Measurements from ENCODE around the gene ATP1B3.

GRCh38 chr3:141859651-141860050 is 16.8 kb upstream of the ATP1B3 start:
- no peak for TF ChIP-seq CTCF (IDR thresholded peaks at IDR 0.05; ENCODE audit: poor library complexity)
- no peak for TF ChIP-seq EZH2phosphoT487 (IDR thresholded peaks at IDR 0.05; ENCODE audit: low read depth, severe bottlenecking, unreplicated experiment)
- no peak for TF ChIP-seq EZH2 (IDR thresholded peaks at IDR 0.05; ENCODE audit: borderline replicate concordance)

All from hepatocyte (in vitro differentiated cells).